IPS-NIHi7 (cell line): ENCODE measurements around the gene KCNJ6.
A peak's percentile ranks its signal among the peaks of the same experiment; 100 is the strongest.
"Not testable (repeated sequence)": the region's sequence is repeated elsewhere in the genome, so short reads cannot be mapped to it uniquely, and the experiment has no call there.

Experiments used
- DNase-seq: peaks from one replicate; pipeline ENCODE4 v3.0.0; 2012; ENCODE audit warnings: mixed read lengths; ENCODE audit errors: extremely low spot score

Gene KCNJ6

DNA sequence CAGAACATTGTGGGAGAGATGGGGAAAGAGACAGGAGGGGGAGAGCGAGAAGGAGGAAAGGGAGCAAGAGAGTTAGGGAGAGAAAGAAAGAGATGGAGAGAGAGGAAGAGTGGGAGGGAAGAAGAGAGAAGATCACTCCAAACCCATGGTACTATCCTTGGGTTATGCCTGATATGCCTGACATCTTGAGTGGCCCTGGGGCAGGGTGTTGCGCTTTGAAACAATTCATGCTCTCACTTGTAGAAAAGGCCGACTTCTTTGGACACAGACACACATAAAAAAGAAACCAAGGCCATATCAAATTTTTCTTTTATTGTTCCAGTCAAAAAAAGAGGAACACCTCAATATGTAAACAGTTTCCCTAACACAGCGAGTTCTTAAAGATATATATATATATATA is 309.2 kb downstream of the KCNJ6 start:
- no peak for DNase-seq

DNA sequence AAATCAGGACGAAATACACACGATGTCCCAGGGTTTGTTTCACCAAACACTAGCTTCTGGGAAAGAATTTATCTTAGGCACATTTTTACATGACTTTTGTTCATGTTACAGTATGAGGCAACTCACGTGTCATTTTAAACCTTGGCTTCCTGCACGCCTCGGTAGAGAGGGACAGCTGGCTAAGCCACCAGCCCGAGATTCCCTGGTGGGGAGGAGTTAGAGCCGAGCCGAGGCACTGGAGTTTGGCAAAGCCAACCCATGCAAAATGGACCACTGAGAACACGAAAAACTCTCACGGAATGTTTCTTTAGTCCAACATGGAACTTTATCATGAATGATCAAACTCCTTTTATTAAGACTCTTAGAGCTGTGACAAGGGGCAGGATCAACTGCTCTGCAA is 309.7 kb downstream of the KCNJ6 start:
- DNase-seq: no peak

DNA sequence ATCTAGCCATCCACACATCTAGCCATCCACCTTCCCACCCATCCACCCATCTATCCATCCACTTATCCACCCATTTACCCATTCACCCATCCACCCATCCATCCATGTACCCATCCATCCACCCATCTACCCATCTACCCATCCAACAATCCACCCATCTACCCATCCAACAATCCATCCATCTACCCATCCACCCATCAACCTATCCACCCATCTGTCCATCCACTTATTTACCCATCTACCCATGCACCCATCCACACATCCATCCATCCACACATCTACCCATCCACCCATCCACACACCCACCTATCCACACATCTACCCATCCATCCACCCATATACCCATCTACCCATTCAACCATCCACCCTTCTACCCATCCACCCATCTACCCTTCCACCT is 311.3 kb downstream of the KCNJ6 start:
- DNase-seq: no peak

- DNase-seq: no peak
Observed at GRCh38 chr21:37603129-37603528, 313.1 kb downstream of the KCNJ6 start.

GRCh38 chr21:37601915-37602314 is 314.3 kb downstream of the KCNJ6 start:
- DNase-seq: no peak

DNA sequence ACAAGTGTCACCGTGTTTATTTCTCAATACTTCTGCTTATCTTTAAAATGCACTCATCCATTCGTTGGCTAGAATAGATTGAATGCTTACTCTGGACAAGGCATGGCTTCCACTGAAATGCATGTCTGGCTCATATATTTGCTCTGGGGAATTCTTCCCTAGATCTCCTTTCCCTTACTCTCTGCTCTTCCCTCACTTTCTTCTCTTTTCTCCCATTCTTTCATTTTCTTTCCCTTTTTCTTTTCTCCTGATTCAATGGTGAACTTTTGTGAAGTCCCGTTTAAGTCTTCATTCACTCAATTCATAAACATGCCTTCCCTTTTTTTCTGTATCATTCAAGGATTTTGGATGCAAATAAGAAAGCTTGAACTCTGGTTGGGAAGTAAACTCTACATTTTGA is 315.2 kb downstream of the KCNJ6 start:
- DNase-seq: no peak

DNA sequence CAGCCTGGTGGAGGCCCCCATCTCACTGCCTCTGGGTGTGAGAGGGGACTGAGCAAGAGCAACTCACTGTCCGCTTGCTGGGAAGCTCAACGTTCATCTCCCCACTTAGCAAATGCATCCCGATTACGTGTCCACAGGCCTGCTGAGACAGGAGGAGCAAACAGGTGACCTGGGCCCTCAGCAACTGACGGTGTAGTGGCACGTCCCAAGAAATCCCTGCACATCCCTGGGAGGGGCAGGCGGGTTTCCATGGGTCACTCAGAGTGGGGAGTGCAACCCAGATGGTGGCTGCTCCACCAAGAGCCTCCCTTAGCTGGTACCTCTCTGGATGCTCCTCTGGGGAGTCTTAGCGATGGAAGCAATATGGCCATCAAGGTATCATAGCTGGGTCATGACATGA is 320.3 kb downstream of the KCNJ6 start:
- no peak for DNase-seq

DNA sequence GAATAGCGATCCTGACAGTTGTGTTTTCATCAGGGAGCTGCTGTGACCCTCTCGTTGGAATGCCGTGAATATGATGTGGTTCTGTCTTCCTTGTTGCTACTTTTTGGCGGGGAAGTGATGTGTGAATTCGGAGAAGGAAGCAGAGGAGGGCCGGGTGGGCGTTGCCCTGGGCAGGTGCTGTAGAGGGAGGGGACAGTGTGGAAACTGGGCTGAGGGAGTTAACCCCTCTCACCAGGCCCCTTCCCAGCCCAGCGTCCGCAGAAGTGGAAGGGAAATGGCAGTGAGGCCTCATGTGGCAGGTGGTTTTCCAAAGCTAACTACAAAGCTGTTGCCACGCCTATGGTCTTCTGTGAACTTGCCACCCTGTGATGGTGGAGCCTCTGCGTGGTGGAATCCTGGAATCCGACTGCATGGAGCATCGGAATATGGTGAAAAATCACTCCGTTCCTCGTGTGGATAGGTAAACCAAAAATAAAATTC is 321.7 kb downstream of the KCNJ6 start:
- DNase-seq: no peak

DNA sequence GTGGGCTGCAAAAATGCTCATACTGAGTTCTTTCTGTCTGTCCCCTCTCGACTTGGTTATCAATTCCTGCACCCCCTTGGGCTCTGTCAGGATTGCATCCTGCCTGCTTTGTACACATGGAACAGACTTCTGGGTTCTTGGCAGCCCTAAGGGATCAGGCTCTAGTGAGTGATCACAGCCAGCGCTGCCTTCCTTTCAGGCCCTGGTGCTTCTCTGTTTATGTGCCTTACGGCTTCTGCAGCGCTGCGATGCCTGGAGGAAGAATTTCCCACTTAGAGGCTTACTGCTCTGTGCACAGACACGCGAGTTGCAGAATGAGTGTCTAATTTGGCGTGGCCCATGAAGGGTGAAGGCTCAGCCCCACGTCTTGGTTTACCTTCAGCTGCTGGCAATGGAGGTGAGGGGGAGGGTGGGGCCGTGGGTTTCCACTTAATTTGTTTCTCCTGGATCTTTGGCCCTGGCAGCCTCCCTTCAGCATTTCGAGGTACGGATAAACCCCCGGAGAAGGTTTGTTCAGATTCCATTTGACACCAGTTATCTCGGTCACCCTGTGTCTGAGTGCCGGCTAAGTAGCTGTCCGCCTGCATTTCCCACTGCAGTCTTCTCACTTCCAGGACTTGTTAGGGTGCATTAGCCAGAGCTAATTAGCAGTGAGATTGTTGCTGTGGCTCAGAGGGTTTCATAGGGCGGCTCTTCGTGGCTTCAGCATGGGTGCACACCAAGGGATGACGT is 322.4 kb downstream of the KCNJ6 start:
- DNase-seq: no peak

GRCh38 chr21:37593015-37593414 is 323.2 kb downstream of the KCNJ6 start:
- DNase-seq: peak; percentile 66

GRCh38 chr21:37592496-37592895 is 323.8 kb downstream of the KCNJ6 start:
- peak; percentile 32 for DNase-seq

DNA sequence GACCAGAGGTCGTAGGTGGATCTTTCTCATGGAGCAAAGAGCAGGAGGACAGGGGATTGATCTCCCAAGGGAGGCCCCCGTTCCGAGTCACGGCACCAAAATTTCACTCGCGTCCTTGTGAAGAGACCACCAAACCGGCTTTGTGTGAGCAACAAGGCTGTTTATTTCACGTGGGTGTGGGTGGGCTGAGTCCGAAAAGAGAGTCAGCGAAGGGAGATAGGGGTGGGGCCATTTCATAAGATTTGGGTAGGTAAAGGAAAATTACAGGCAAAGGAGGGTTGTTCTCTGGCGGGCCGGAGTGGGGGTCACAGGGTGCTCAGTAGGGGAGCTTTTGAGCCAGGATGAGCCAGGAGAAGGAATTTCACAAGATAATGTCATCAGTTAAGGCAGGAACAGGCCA is 324.3 kb downstream of the KCNJ6 start:
- DNase-seq: not testable (repeated sequence)

GRCh38 chr21:37590836-37591235 is 325.4 kb downstream of the KCNJ6 start:
- not testable (repeated sequence) for DNase-seq

GRCh38 chr21:37588644-37589043 is 327.6 kb downstream of the KCNJ6 start:
- DNase-seq: not testable (repeated sequence)

GRCh38 chr21:37587635-37588177 is 328.6 kb downstream of the KCNJ6 start:
- DNase-seq: no peak

DNA sequence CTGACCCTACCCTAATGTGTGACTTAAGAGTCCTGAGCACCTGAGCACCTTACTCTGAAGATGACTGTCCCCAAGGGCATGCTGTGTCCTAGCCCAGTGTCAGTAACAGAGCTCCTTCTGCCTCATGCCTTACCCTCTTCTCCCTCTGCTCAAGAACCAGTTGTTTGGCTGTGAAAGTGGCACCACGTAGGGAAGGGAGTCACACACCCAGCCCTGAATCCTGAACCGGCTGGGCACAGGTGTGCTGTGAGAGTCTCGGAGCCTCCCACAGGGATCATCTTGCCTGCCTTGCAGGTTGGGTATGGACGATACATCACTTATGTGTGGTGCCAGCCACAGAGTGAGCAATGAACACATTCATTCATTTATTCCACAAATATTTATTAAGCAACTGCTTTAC is 329.1 kb downstream of the KCNJ6 start:
- no peak for DNase-seq

DNA sequence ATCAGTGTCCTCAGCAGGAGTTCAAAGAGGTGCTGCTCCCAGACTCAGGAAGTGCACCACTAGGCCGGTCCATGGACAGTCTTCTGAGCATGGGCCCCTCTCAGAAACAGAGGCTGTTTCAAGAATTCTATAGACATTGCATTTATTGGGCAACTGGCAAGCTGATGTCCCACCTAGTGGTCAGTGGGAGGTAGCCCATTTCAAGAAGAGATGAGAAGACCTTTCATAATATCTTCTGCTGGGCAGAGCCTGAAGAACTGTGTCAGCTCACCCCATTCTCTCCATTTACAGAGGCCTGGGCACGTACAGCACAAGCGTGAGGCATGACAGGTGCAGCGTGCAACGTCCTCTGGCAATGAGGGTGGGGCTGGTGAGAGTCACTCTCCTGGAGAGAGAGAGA is 333.7 kb downstream of the KCNJ6 start:
- peak; percentile 53 for DNase-seq

- no peak for DNase-seq
Observed at GRCh38 chr21:37580666-37581065, 335.6 kb downstream of the KCNJ6 start.

DNA sequence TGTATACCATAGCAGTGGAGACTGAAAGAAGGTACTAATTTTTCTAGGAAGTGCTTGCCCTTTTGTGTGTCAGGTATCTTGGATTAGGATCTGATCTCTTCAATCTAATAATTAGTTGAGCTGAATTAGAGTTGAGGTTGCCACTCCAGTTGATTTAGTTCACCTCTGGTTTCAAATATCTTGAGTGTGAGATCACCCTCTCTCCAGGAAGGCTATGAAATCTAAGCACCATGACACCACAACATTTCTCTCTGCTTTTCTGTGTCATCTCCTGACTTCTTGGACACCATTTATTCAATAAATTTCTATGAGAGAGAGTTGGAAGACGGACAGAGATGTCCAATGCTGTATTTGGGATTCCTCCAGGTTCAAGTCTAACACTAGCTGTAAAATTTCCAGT is 336.9 kb downstream of the KCNJ6 start:
- DNase-seq: no peak

- no peak for DNase-seq
Observed at GRCh38 chr21:37578471-37579126, 337.7 kb downstream of the KCNJ6 start.

GRCh38 chr21:37576929-37577328 is 339.3 kb downstream of the KCNJ6 start:
- not testable (repeated sequence) for DNase-seq

DNA sequence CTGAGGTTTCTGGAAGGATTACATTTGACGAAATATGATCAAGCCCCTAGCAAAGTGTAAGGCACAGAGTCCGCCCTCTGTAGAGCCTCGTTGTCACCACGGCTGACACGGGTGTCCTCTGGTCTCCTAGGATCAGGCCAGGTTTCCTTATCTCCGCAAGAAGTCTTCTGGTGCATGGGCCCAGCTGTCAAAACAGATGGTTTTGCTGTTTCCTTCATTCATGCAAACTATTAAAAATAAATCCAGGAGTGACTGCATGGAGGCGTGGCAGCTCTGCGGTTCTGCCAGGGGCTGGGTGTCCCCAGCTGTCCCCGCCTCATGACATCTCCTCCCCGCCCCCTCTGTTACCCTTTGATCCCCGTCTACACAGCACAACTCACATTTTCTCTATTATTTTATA is 340.7 kb downstream of the KCNJ6 start:
- no peak for DNase-seq

DNA sequence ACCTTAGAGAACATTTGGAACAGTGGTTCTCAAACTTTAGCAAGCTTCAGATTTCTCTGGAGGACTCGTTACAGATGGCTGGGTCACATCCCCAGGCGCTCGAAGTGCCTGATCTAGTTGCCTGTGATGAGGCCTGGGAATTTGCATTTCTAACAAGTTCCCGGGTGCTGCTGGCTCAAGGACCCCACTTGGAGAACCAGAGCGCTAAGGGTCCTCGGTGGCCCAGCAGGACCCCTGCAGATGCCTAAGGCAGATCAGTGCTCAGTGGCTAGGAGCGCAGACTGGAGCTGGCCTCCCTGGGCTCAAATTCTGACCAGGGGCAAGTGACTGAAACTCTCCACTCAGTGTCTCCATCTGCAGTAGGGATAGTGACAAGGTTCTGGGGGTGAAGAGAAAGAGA is 341.5 kb downstream of the KCNJ6 start:
- no peak for DNase-seq
